ENCODE results near the gene TLCD2. TPM values are rescaled to one million over a fixed set of nuclear protein-coding genes. Genes with fewer than 3 reads are reported as not detected.
A peak's percentile ranks its signal among the peaks of the same experiment; 100 is the strongest.
"Not testable (repeated sequence)": the region's sequence is repeated elsewhere in the genome, so short reads cannot be mapped to it uniquely, and the experiment has no call there.

TLCD2 gene
- total and polyA plus RNA-seq, 5 donors from 2014 or later = 0.03 to 0.35 (median 0.17) TPM; not detected in 2

DNA sequence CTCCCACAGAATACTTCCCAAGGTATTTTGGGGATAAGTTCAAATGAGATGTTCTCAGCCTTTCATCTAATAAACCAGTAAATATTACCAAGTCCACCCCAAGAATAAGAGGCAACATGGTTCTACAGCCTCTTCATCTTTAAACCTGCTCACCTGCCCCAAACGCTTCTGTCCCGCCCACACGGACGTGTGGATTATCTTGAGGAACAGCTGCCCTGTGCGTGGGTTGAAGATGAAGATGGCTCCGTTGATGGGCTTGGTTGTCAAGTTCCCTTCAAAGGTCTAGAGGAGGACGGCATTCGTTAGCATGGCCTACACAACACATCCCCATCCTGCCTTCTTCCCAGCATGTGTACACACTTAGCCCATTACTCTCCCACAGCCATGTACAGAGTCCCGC lies 52.1 kb downstream of the TLCD2 start:
- Histone ChIP-seq H3K36me3 (ENCODE audit: control insufficient read depth, insufficient read depth, low read length) (peaks cover 88% of the 10 kb centered on the region), H3K27me3 (ENCODE audit: control insufficient read depth, insufficient read depth, low read length) (no peaks in the 10 kb centered on the region), H3K27ac (ENCODE audit: insufficient read depth, low read length, poor library complexity, severe bottlenecking) (no peak overlapping the region), H3K4me3 (ENCODE audit: low read depth, low read length) (no peak overlapping the region), H3K4me1 (ENCODE audit: control insufficient read depth, insufficient read depth, low read length, poor library complexity, severe bottlenecking) (no peaks in the 10 kb centered on the region), H3K9me3 (ENCODE audit: control insufficient read depth in 2 of 2, low read length in 2 of 2) (no peaks in the 10 kb centered on the region)
- ATAC-seq (ENCODE audit: low read depth in 2 of 2) (no peak), DNase-seq (no peak)
- Mint-ChIP-seq H3K9me3 (peaks cover 0 to 1% (median 0%) of the 10 kb centered on the region in 7 donors), H3K27ac (peak overlapping the region in 1 of 3 donors; percentile 20), H3K4me3 (no peak overlapping the region), H3K27me3 (no peaks in the 10 kb centered on the region), H3K4me1 (peaks cover 2 to 12% (median 6%) of the 10 kb centered on the region in 4 donors), H3K36me3 (peaks cover 65% of the 10 kb centered on the region)

DNA sequence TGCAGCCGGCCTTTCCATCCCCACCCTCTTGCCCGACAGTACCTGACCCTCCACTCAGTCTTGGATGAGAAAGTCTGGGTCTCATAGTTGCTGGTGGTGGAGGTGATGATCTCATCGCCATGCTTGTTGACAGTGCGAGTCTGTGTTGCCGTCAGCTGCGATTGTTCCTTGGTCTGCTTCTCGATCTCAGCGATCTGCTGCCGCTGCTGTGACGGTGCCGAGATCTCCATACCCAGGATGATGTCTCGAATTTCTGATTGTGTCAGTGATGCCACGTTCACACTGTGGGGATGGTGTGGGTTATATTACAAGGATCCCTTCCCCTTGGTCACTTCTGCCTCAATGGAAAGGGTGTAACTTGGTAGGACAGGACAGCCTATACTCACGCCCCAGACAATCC lies 56.4 kb downstream of the TLCD2 start:
- Mint-ChIP-seq H3K36me3 (peaks cover 46% of the 10 kb centered on the region), H3K4me3 (peak overlapping the region in 1 of 4 donors; percentile 49), H3K27me3 (no peaks in the 10 kb centered on the region), H3K4me1 (peaks cover 0 to 10% (median 5%) of the 10 kb centered on the region in 4 donors), H3K9me3 (peaks cover 0 to 1% (median 0%) of the 10 kb centered on the region in 7 donors), H3K27ac (peak overlapping the region in 1 of 3 donors; percentile 66)
- Histone ChIP-seq H3K4me3 (ENCODE audit: low read depth, low read length) (no peak overlapping the region), H3K4me1 (ENCODE audit: control insufficient read depth, insufficient read depth, low read length, poor library complexity, severe bottlenecking) (peaks cover 9% of the 10 kb centered on the region), H3K27me3 (ENCODE audit: control insufficient read depth, insufficient read depth, low read length) (no peaks in the 10 kb centered on the region), H3K36me3 (ENCODE audit: control insufficient read depth, insufficient read depth, low read length) (peaks cover 76% of the 10 kb centered on the region), H3K9me3 (ENCODE audit: control insufficient read depth in 2 of 2, low read length in 2 of 2) (no peaks in the 10 kb centered on the region), H3K27ac (ENCODE audit: insufficient read depth, low read length, poor library complexity, severe bottlenecking) (no peak overlapping the region)
- ATAC-seq (ENCODE audit: low read depth in 2 of 2) (no peak), DNase-seq (no peak)

DNA sequence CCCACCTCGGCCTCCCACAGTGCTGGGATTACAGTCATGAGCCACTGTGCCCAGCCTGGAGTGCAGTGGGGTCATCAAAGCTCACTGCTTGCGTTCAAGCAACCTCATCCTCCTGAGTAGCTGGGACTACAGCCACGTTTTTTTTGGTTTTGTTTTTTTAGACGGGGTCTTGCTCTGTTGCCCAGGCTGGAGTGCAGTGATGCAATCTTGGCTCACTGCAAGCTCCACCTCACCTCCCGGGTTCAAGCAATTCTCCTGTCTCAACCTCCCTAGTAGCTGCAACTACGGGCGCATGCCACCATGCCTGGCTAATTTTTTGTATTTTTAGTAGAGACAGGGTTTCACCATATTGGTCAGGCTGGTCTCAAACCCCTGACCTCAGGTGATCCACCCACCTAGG lies 57.4 kb downstream of the TLCD2 start:
- not testable (repeated sequence) for H3K4me3 ChIP-seq (ENCODE audit: low read depth, low read length); H3K27me3 ChIP-seq (ENCODE audit: control insufficient read depth, insufficient read depth, low read length); H3K27me3 Mint-ChIP-seq; H3K9me3 ChIP-seq (ENCODE audit: control insufficient read depth in 2 of 2, low read length in 2 of 2); H3K4me3 Mint-ChIP-seq; DNase-seq; H3K27ac Mint-ChIP-seq; ATAC-seq (ENCODE audit: low read depth in 2 of 2); H3K9me3 Mint-ChIP-seq; H3K27ac ChIP-seq (ENCODE audit: insufficient read depth, low read length, poor library complexity, severe bottlenecking)
- H3K4me1 Mint-ChIP-seq = peaks cover 0 to 10% (median 4%) of the 10 kb centered on the region in 4 donors
- Histone ChIP-seq H3K4me1 (ENCODE audit: control insufficient read depth, insufficient read depth, low read length, poor library complexity, severe bottlenecking) (peaks cover 18% of the 10 kb centered on the region), H3K36me3 (ENCODE audit: control insufficient read depth, insufficient read depth, low read length) (peaks cover 66% of the 10 kb centered on the region)
- peaks cover 36% of the 10 kb centered on the region for H3K36me3 Mint-ChIP-seq

Other genes with a start within 250 kb of the TLCD2 start
- gene MYO1C, start 217.7 kb downstream of the TLCD2 start, total RNA-seq = 33.7 TPM
- 10 to 100 TPM in 2 of 4 donors, 1 to 10 TPM in 2; 7.3 to 11.4 (median 9.6) TPM for gene MYO1C, start 217.7 kb downstream of the TLCD2 start, polyA plus RNA-seq
- 193 TPM for gene INPP5K, start 193.8 kb downstream of the TLCD2 start, total RNA-seq
- 100 to 1,000 TPM; 115 to 130 (median 121) TPM for gene INPP5K, start 193.8 kb downstream of the TLCD2 start, polyA plus RNA-seq
- 40.5 TPM for gene PITPNA, start 147.6 kb downstream of the TLCD2 start, total RNA-seq
- gene PITPNA, start 147.6 kb downstream of the TLCD2 start, polyA plus RNA-seq = 10 to 100 TPM; 21.2 to 35.2 (median 26.8) TPM
- 6.6 TPM for gene SLC43A2, start 81.5 kb downstream of the TLCD2 start, total RNA-seq
- gene SLC43A2, start 81.5 kb downstream of the TLCD2 start, polyA plus RNA-seq = 1 to 10 TPM; 3.5 to 6.9 (median 5.2) TPM
- 1.5 TPM for gene SCARF1, start 64.6 kb downstream of the TLCD2 start, total RNA-seq
- gene SCARF1, start 64.6 kb downstream of the TLCD2 start, polyA plus RNA-seq = under 1 TPM in 1 of 4 donors, not detected in 3; 0.49 TPM
- gene RILP, start 60.5 kb downstream of the TLCD2 start, total RNA-seq = 1.5 TPM
- gene RILP, start 60.5 kb downstream of the TLCD2 start, polyA plus RNA-seq = 1 to 10 TPM; 3.7 to 7.6 (median 5.2) TPM
- 405 TPM for gene PRPF8, start 25.5 kb downstream of the TLCD2 start, total RNA-seq
- gene PRPF8, start 25.5 kb downstream of the TLCD2 start, polyA plus RNA-seq = 100 to 1,000 TPM; 146 to 170 (median 159) TPM
- gene WDR81, start 14.3 kb upstream of the TLCD2 start, total RNA-seq = 48.4 TPM
- gene WDR81, start 14.3 kb upstream of the TLCD2 start, polyA plus RNA-seq = 10 to 100 TPM; 10.6 to 15.5 (median 11.1) TPM
- 0.69 TPM for gene SERPINF2, start 32.5 kb upstream of the TLCD2 start, total RNA-seq
- not detected for gene SERPINF2, start 32.5 kb upstream of the TLCD2 start, polyA plus RNA-seq
- not detected for gene SERPINF1, start 51.7 kb upstream of the TLCD2 start, total RNA-seq
- 1 to 10 TPM in 3 of 4 donors, under 1 TPM in 1; 0.36 to 1.6 (median 1.5) TPM for gene SERPINF1, start 51.7 kb upstream of the TLCD2 start, polyA plus RNA-seq
- gene SMYD4, start 119.5 kb upstream of the TLCD2 start, total RNA-seq = 25.8 TPM
- gene SMYD4, start 119.5 kb upstream of the TLCD2 start, polyA plus RNA-seq = 10 to 100 TPM in 3 of 4 donors, 1 to 10 TPM in 1; 7.2 to 12.5 (median 12.2) TPM
- gene RPA1, start 119.6 kb upstream of the TLCD2 start, total RNA-seq = 66.3 TPM
- 10 to 100 TPM; 69.7 to 94.5 (median 81.7) TPM for gene RPA1, start 119.6 kb upstream of the TLCD2 start, polyA plus RNA-seq

All from CD4-positive, CD25-positive, alpha-beta regulatory T cell (primary cell).